Fibroblast of peridontal ligament (primary cell): ENCODE data around the gene KIF5A.
"Not testable (repeated sequence)": the region's sequence is repeated elsewhere in the genome, so short reads cannot be mapped to it uniquely, and the experiment has no call there.

Experiments used
- DNase-seq: peaks from one replicate; pipeline ENCODE4 v3.0.0-alpha.2; 2010; ENCODE audit errors: extremely low read depth

The KIF5A gene

GRCh38 chr12:57554897-57555296 lies 5.1 kb downstream of the KIF5A start:
- no peak for DNase-seq

GRCh38 chr12:57558864-57559263 lies 9.0 kb downstream of the KIF5A start:
- DNase-seq = no peak

GRCh38 chr12:57560516-57560915 lies 10.7 kb downstream of the KIF5A start:
- no peak for DNase-seq

- peak; percentile 34 for DNase-seq
These were observed 11.3 kb downstream of the KIF5A start for GRCh38 chr12:57561117-57561516.

GRCh38 chr12:57563358-57563757 lies 13.5 kb downstream of the KIF5A start:
- DNase-seq = no peak

- DNase-seq = no peak
These were observed 14.4 kb downstream of the KIF5A start for GRCh38 chr12:57564178-57564740.

GRCh38 chr12:57568838-57569237 lies 19.0 kb downstream of the KIF5A start:
- DNase-seq = no peak

- DNase-seq = no peak
These were observed 20.0 kb downstream of the KIF5A start for GRCh38 chr12:57569858-57570257.

- DNase-seq = not testable (repeated sequence)
These were observed 20.6 kb downstream of the KIF5A start for GRCh38 chr12:57570438-57570837.

GRCh38 chr12:57571926-57572762 lies 22.3 kb downstream of the KIF5A start:
- DNase-seq = no peak

- DNase-seq = no peak
These were observed 25.0 kb downstream of the KIF5A start for GRCh38 chr12:57574795-57575194.

- no peak for DNase-seq
These were observed 26.1 kb downstream of the KIF5A start for GRCh38 chr12:57575771-57576612.

GRCh38 chr12:57576613-57577160 lies 26.8 kb downstream of the KIF5A start:
- DNase-seq = no peak

- no peak for DNase-seq
These were observed 28.3 kb downstream of the KIF5A start for GRCh38 chr12:57577981-57578758.

GRCh38 chr12:57579011-57579410 lies 29.2 kb downstream of the KIF5A start:
- no peak for DNase-seq

GRCh38 chr12:57579677-57580465 lies 30.0 kb downstream of the KIF5A start:
- no peak for DNase-seq

GRCh38 chr12:57580466-57580795 lies 30.6 kb downstream of the KIF5A start:
- no peak for DNase-seq

- DNase-seq = no peak
These were observed 32.0 kb downstream of the KIF5A start for GRCh38 chr12:57581802-57582201.

- no peak for DNase-seq
These were observed 32.6 kb downstream of the KIF5A start for GRCh38 chr12:57582440-57582839.

GRCh38 chr12:57583008-57583831 lies 33.4 kb downstream of the KIF5A start:
- peak; percentile 85 for DNase-seq
